HCT116 (cell line): ENCODE results near the gene TMEM131. TPM values are rescaled to one million over a fixed set of nuclear protein-coding genes. Genes with fewer than 3 reads are reported as not detected.

Source experiments
- ATAC-seq: fragments of 200-7000 bp; cut with Tn5 transposase; 2 replicates; pipeline ENCODE4 v1.9.1; 2020; ENCODE audit warnings: mild to moderate bottlenecking, moderate library complexity
- BruUV-seq: library from RNA; stranded (reverse); fragments of 400-500 nt; replicated peaks from 2 replicates; lab custom pipeline; 2021; lab: Mats Ljungman, UMichigan
- CTCF ChIA-PET: fragments of 300-600 bp; sonication (Branson Sonifier 250); formaldehyde crosslinking; loops from one replicate; lab custom pipeline; 2021; ENCODE audit warnings: antibody characterized with exemption; lab: Charles Lee
- POLR2A ChIA-PET: fragments of 300-600, 350-600 bp; sonication (Branson Sonifier 250); formaldehyde crosslinking; loops from one replicate; lab custom pipeline; 2021; ENCODE audit warnings: antibody characterized with exemption; lab: Charles Lee
- RAD21 ChIA-PET, 2 experiments: fragments of 300-600 bp; sonication (Branson Sonifier 250); formaldehyde crosslinking; loops; one replicate each; lab custom pipeline; 2023; ENCODE audit warnings: low total read pairs in 2 of 2; ENCODE audit not compliant: uncharacterized antibody in 2 of 2, unreplicated experiment in 2 of 2, low non-redundant PET in 1 of 2; lab: Charles Lee
- DNase-seq: peaks from one replicate; pipeline ENCODE4 v3.0.0-alpha.2; 2010; ENCODE audit warnings: low read depth, low spot score
- H2AFZ ChIP-seq: fragments of 200-600 bp; shearing (Covaris generic), sonication (generic); 2 replicates; pipeline ENCODE4 v1.6.1; 2017; ENCODE audit warnings: low read depth, mixed run types, mixed read lengths, antibody characterized with exemption, low read length; ENCODE audit not compliant: poor library complexity, severe bottlenecking
- H3K27ac ChIP-seq: 2 replicates; pipeline ENCODE4 v1.5.1; 2012; ENCODE audit warnings: low read depth, low read length
- H3K27me3 ChIP-seq: fragments of 200-600 bp; sonication (generic); 2 replicates; pipeline ENCODE4 v1.6.1; 2016; ENCODE audit warnings: mixed run types, low read length, mixed read lengths; ENCODE audit not compliant: insufficient read depth
- H3K36me3 ChIP-seq, 2 experiments: fragments of 200-500 bp in 1 of 2; fragments of 200-600 bp in 1 of 2; sonication (Bioruptor generic) in 1 of 2; sonication (generic) in 1 of 2; 2 replicates each; pipeline versions ENCODE4 v1.5.1 to v1.6.1; 2014 to 2016; ENCODE audit warnings: low read length in 2 of 2, inconsistent platforms in 1 of 2, mixed read lengths in 1 of 2, mixed run types in 1 of 2; ENCODE audit not compliant: insufficient read depth in 2 of 2, control insufficient read depth in 1 of 2
- H3K4me1 ChIP-seq, 2 experiments: fragments of 200-600 bp in 1 of 2; sonication (generic) in 1 of 2; 2 replicates each; pipeline versions ENCODE4 v1.5.1 to v1.6.1; 2012 to 2017; ENCODE audit warnings: low read length in 2 of 2, inconsistent platforms in 1 of 2, mild to moderate bottlenecking in 1 of 2, mixed read lengths in 1 of 2, mixed run types in 1 of 2, moderate library complexity in 1 of 2; ENCODE audit not compliant: insufficient read depth in 2 of 2, control insufficient read depth in 1 of 2
- H3K4me2 ChIP-seq: fragments of 200-600 bp; sonication (generic); 2 replicates; pipeline ENCODE4 v1.6.1; 2017; ENCODE audit warnings: mixed run types, low read length, mixed read lengths
- H3K4me3 ChIP-seq, 2 experiments: fragments of 200-600 bp in 1 of 2; sonication (generic) in 1 of 2; replicated peaks in 1 of 2; 2 replicates each; pipeline ENCODE4 v1.5.1; 2011 to 2016; ENCODE audit warnings: low read length in 2 of 2, control low read depth in 1 of 2, low read depth in 1 of 2, mild to moderate bottlenecking in 1 of 2, mixed read lengths in 1 of 2, mixed run types in 1 of 2
- H3K79me2 ChIP-seq: fragments of 200-600 bp; sonication (generic); 2 replicates; pipeline ENCODE4 v1.6.1; 2017; ENCODE audit warnings: mild to moderate bottlenecking, mixed run types, low read length, moderate library complexity, mixed read lengths; ENCODE audit not compliant: insufficient read depth
- H3K9ac ChIP-seq: fragments of 200-600 bp; sonication (generic); 2 replicates; pipeline ENCODE4 v1.6.1; 2016; ENCODE audit warnings: low read length, mixed read lengths
- H3K9me2 ChIP-seq: fragments of 200-600 bp; sonication (generic), shearing (Covaris generic); 2 replicates; pipeline ENCODE4 v1.6.1; 2017; ENCODE audit warnings: mixed run types, mild to moderate bottlenecking, moderate library complexity; ENCODE audit not compliant: insufficient read depth
- H3K9me3 ChIP-seq, 2 experiments: fragments of 200-500 bp in 1 of 2; fragments of 200-600 bp in 1 of 2; sonication (Bioruptor generic) in 1 of 2; sonication (generic) in 1 of 2; 2 replicates each; pipeline ENCODE4 v1.6.1; 2014 to 2017; ENCODE audit warnings: low read length in 2 of 2, mixed read lengths in 2 of 2, inconsistent platforms in 1 of 2, low read depth in 1 of 2, mild to moderate bottlenecking in 1 of 2, mixed run types in 1 of 2, moderate library complexity in 1 of 2; ENCODE audit not compliant: control insufficient read depth in 1 of 2, insufficient read depth in 1 of 2
- H4K20me1 ChIP-seq: fragments of 200-600 bp; sonication (generic), shearing (Covaris generic); 2 replicates; pipeline ENCODE4 v1.6.1; 2017; ENCODE audit warnings: mixed run types, mild to moderate bottlenecking, moderate library complexity; ENCODE audit not compliant: insufficient read depth
- CEBPB ChIP-seq: IDR thresholded peaks from 2 replicates; pipeline ENCODE4 v1.6.1; 2012; ENCODE audit warnings: low read depth
- EGR1 ChIP-seq: IDR thresholded peaks from 2 replicates; pipeline ENCODE4 v1.6.1; 2012; ENCODE audit warnings: low read depth
- EZH2 ChIP-seq: fragments of 200-600 bp; sonication (generic); IDR thresholded peaks from 2 replicates; pipeline ENCODE4 v1.6.1; 2017; ENCODE audit warnings: antibody characterized with exemption, mixed run types
- EZH2phosphoT487 ChIP-seq: fragments of 200-600 bp; IDR thresholded peaks from 2 replicates; pipeline ENCODE4 v1.6.1; 2018; ENCODE audit warnings: antibody characterized with exemption, borderline replicate concordance
- JUND ChIP-seq: IDR thresholded peaks from 2 replicates; pipeline ENCODE4 v1.6.1; 2012
- POLR2A ChIP-seq: IDR thresholded peaks from 2 replicates; pipeline ENCODE4 v1.7.0; 2011; ENCODE audit warnings: borderline replicate concordance; ENCODE audit not compliant: insufficient read depth, insufficient read length; ENCODE audit errors: extremely low read depth
- POLR2AphosphoS5 ChIP-seq: IDR thresholded peaks from 2 replicates; pipeline ENCODE4 v1.6.1; 2011; ENCODE audit warnings: mild to moderate bottlenecking, low read depth, low read length, moderate library complexity
- RAD21 ChIP-seq: IDR thresholded peaks from 2 replicates; pipeline ENCODE4 v1.6.1; 2012; ENCODE audit warnings: low read depth, mild to moderate bottlenecking
- REST ChIP-seq: IDR thresholded peaks from 2 replicates; pipeline ENCODE4 v1.6.1; 2012; ENCODE audit warnings: low read depth
- SP1 ChIP-seq: IDR thresholded peaks from 2 replicates; pipeline ENCODE4 v1.6.1; 2012; ENCODE audit warnings: low read depth
- SRF ChIP-seq: IDR thresholded peaks from 2 replicates; pipeline ENCODE4 v1.6.1; 2012; ENCODE audit warnings: low read depth
- TCF7L2 ChIP-seq: IDR thresholded peaks from 2 replicates; pipeline ENCODE4 v1.7.0; 2011; ENCODE audit warnings: borderline replicate concordance, inconsistent platforms; ENCODE audit not compliant: insufficient read depth, insufficient read length; ENCODE audit errors: extremely low read depth
- YY1 ChIP-seq: IDR thresholded peaks from 2 replicates; pipeline ENCODE4 v1.6.1; 2011; ENCODE audit warnings: low read length, low read depth, moderate library complexity, mild to moderate bottlenecking; ENCODE audit not compliant: insufficient replicate concordance; ENCODE audit errors: extremely low read depth
- ZFX ChIP-seq: fragments of 450-650 bp; IDR thresholded peaks from 2 replicates; pipeline ENCODE4 v1.6.1; 2017
- intact Hi-C: fragments of 100-400 bp; cut with micrococcal nuclease; formaldehyde crosslinking; loops from 2 replicates; pipeline ENCODE4 v1.10.0; 2022
- total RNA-seq: library from RNA; stranded (reverse); gene quantifications from one replicate; pipeline ENCODE4 v1.2.1, GENCODE V29; 2021; ENCODE audit not compliant: unreplicated experiment

TMEM131 gene
- total RNA-seq, 1 experiment from 2014 or later, result 51.5 TPM

DNA sequence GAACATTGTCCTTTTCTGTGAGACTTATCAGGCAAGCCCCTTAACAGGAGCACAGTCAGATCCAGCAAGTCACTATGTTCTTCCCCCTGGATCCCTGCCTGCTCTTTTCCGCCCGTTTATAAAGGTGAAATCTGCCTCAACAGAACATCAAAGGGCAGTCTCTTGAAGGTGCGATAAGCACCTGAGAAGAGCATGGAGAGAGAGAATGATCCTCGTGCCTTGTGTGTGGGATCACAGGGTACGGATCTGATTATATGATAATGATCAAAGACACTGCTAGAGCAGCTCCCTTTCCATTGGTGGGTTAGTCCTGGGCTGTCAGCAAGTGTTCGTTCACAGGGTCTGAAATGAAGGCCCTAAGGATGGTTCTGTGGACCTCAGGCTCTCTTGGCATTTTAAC lies 176.0 kb downstream of the TMEM131 start:
- TF ChIP-seq POLR2AphosphoS5, result no peak
- TF ChIP-seq EZH2phosphoT487, result no peak
- TF ChIP-seq POLR2A, result no peak
- CTCF ChIA-PET, result no interaction called here
- H3K4me1 ChIP-seq, result peaks cover 0 to 7% of the 10 kb centered on the region in 2 experiments; a peak in 1 of 4 replicates

GRCh38 chr2:97816411-97816810 lies 179.3 kb downstream of the TMEM131 start:
- no peak for ATAC-seq
- ChIA-PET RAD21 (no interaction called here), POLR2A (interaction anchor here (0.6 kb wide), 1 partner anchor 69 kb away, joined by 3 read pairs; no protein-coding TSS in a partner anchor)
- no TSS peak for BruUV-seq
- Histone ChIP-seq H2AFZ (no peak overlapping the region), H3K79me2 (no peaks in the 10 kb centered on the region), H3K9me3 (no peaks in the 10 kb centered on the region), H3K9me2 (no peaks in the 10 kb centered on the region), H3K4me1 (peaks cover 0 to 7% of the 10 kb centered on the region in 2 experiments; a peak in 1 of 4 replicates), H3K4me2 (no peak overlapping the region), H3K9ac (no peak overlapping the region), H3K27me3 (no peaks in the 10 kb centered on the region), H4K20me1 (no peaks in the 10 kb centered on the region)
- no peak for TF ChIP-seq CEBPB
- TF ChIP-seq POLR2AphosphoS5, result no peak
- TF ChIP-seq ZFX, result no peak
- TF ChIP-seq EZH2, result no peak
- no peak for TF ChIP-seq RAD21
- TF ChIP-seq REST, result no peak
- TF ChIP-seq SRF, result no peak
- no peak for TF ChIP-seq YY1
- TF ChIP-seq JUND, result no peak
- TF ChIP-seq POLR2A, result no peak
- no peak for TF ChIP-seq TCF7L2
- no peak for TF ChIP-seq SP1
- TF ChIP-seq EGR1, result no peak
- TF ChIP-seq, all 23 proteins: peak for 0
- DNase-seq, result no peak
- Histone ChIP-seq H3K4me3 (no peak overlapping the region), H3K27ac (no peak overlapping the region), H3K36me3 (peaks cover 4 to 10% of the 10 kb centered on the region in 2 experiments; a peak in 2 of 4 replicates)
- intact Hi-C loops, result no loop called here
- CTCF ChIA-PET, result no interaction called here

More for the DNA sequence above, 176.0 kb downstream of the TMEM131 start:
- ChIA-PET RAD21 (interaction anchor here in 1 of 2 experiments (1.1 kb wide), 1 partner anchor 10 kb away, joined by 3 read pairs; no protein-coding TSS in a partner anchor), POLR2A (no interaction called here)
- no peaks in the 10 kb centered on the region for H4K20me1 ChIP-seq
- no peak for ATAC-seq
- no peak overlapping the region for H3K9ac ChIP-seq
- H3K9me3 ChIP-seq, result no peaks in the 10 kb centered on the region
- no peaks in the 10 kb centered on the region for H3K9me2 ChIP-seq
- no peak overlapping the region for H3K4me2 ChIP-seq
- no peak for DNase-seq
- BruUV-seq, result no TSS peak
- no peaks in the 10 kb centered on the region for H3K27me3 ChIP-seq
- no peaks in the 10 kb centered on the region for H3K36me3 ChIP-seq
- intact Hi-C loops, result no loop called here
- no peak overlapping the region for H2AFZ ChIP-seq
- H3K79me2 ChIP-seq, result no peaks in the 10 kb centered on the region
- no peak overlapping the region for H3K27ac ChIP-seq
- H3K4me3 ChIP-seq, result no peak overlapping the region
